ENCODE measurements around the gene MRPS2.

GRCh38 chr9:135524130-135524861 is 23.8 kb downstream of the MRPS2 start:
- no peak for TF ChIP-seq EZH2 (IDR thresholded peaks at IDR 0.05)
- no peak for TF ChIP-seq POLR2AphosphoS5 (IDR thresholded peaks at IDR 0.05; ENCODE audit: borderline replicate concordance, low read depth, low read length)
